ACC112 (cell line): ENCODE data around the gene USP6.
"Not testable (repeated sequence)": the region's sequence is repeated elsewhere in the genome, so short reads cannot be mapped to it uniquely, and the experiment has no call there.

Experiments
- H2AFZ ChIP-seq: fragments of 200-600 bp; sonication (generic); one replicate; pipeline ENCODE4 v1.6.0; 2017; ENCODE audit warnings: antibody characterized with exemption, low read length; ENCODE audit not compliant: unreplicated experiment
- H3K27ac ChIP-seq: fragments of 200-600 bp; sonication (generic); 2 replicates; pipeline ENCODE4 v1.5.1; 2014; ENCODE audit warnings: low read depth, mild to moderate bottlenecking, antibody characterized with exemption, low read length, moderate library complexity
- H3K27me3 ChIP-seq: fragments of 200-600 bp; sonication (generic); 2 replicates; pipeline ENCODE4 v1.6.1; 2014; ENCODE audit warnings: mild to moderate bottlenecking, antibody characterized with exemption, low read length, moderate library complexity, mixed read lengths; ENCODE audit not compliant: insufficient read depth
- H3K36me3 ChIP-seq: fragments of 200-600 bp; sonication (generic); 2 replicates; pipeline ENCODE4 v1.6.1; 2016; ENCODE audit warnings: mild to moderate bottlenecking, antibody characterized with exemption, low read length, moderate library complexity, mixed read lengths; ENCODE audit not compliant: insufficient read depth
- H3K4me1 ChIP-seq: fragments of 200-600 bp; sonication (generic); one replicate; pipeline ENCODE4 v1.6.1; 2016; ENCODE audit warnings: low read length, mixed read lengths; ENCODE audit not compliant: insufficient read depth, unreplicated experiment, control insufficient read depth
- H3K4me3 ChIP-seq: fragments of 200-600 bp; sonication (generic); 2 replicates; pipeline ENCODE4 v1.5.1; 2014; ENCODE audit warnings: mild to moderate bottlenecking, low read depth, low read length
- H3K79me2 ChIP-seq: fragments of 200-600 bp; sonication (generic); one replicate; pipeline ENCODE4 v1.6.0; 2016; ENCODE audit warnings: low read length; ENCODE audit not compliant: control insufficient read depth, unreplicated experiment, insufficient read depth

USP6 gene

DNA sequence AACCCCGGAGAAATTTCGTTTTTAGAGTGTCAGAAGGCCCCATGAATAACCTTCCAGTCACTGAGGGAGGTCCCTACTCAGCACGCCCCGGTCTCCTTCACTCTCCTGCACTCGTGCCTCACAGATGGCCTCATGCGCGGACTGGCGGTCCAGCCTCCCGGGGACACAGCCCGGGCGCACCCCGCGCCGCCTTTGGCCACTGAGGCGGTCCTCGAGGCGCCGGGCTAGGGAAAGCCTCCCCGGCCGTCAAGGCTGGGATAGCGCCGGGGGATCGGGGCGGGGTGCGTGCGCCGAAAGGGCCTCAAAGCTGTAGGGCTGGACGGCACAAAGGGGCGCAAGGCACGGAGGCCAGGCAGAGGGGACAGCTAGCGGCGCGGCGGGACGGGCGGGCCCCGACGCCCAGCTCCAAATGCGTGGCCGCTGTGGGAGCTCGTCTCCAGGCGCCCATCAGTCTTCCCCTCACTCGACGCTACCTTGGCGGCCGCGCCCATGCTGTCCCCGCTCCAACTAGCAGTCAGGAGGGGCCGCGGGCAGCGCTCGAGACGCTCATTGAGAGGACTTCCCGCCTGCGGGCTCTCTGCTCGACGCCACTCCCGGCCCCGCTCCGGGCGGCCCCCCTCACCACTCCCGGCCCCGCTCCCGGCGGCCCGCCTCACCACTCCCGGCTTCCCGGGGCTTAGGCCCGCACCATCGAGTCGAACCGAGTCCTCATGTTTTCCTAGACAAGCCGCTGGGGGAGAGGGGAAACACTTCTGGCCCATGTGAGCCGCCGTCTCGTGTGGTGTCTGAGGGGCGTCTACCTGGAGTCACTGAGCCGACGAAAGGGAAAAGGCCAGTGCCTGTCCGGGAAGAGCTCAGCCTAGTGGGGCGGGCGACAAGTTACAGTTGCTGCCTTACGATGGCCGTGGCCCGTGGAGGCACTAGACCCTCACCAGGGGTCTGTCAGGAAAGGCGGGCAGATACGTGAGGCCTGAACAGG, at the start of gene USP6:
Gene USP6, plus strand, starts transcription at position 360 of the 979 bp plus-strand sequence. CDS start 14,336 bp downstream, outside the sequence.
- H3K36me3 ChIP-seq = peaks cover 9% of the 10 kb centered on the region; the same call in 1 of the 2 replicates
- H3K4me1 ChIP-seq = peaks cover 1% of the 10 kb centered on the region
- no peak within 1 kb of the TSS for H3K4me3 ChIP-seq
- H2AFZ ChIP-seq = no peak within 1 kb of the TSS
- peaks cover 7% of the 10 kb centered on the region for H3K79me2 ChIP-seq
- no peak within 1 kb of the TSS for H3K27ac ChIP-seq
- peaks cover 45% of the 10 kb centered on the region for H3K27me3 ChIP-seq

DNA sequence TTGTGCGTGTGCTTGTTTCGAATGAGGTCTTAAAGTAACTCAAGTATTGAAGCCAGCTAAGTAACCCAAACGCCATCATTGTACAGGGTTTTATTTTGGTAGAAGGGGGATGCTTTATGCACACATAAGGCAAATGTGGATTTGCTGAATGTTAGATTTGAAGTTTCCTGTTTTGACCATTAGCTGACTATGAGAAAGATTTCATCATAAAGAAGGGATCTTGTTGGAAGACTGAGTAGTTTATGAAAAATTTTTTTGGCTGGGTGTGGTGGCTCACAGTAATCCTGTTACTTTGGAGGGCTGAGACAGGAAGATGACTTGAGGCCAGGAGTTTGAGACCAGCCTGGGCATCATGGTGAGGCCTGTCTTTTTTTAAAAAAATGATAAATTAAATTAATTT, 47.6 kb upstream of the USP6 start:
- H3K4me3 ChIP-seq = no peak overlapping the region
- no peak overlapping the region for H2AFZ ChIP-seq
- H3K36me3 ChIP-seq = no peaks in the 10 kb centered on the region
- H3K4me1 ChIP-seq = no peaks in the 10 kb centered on the region
- no peaks in the 10 kb centered on the region for H3K79me2 ChIP-seq
- no peaks in the 10 kb centered on the region for H3K27me3 ChIP-seq
- H3K27ac ChIP-seq = no peak overlapping the region

DNA sequence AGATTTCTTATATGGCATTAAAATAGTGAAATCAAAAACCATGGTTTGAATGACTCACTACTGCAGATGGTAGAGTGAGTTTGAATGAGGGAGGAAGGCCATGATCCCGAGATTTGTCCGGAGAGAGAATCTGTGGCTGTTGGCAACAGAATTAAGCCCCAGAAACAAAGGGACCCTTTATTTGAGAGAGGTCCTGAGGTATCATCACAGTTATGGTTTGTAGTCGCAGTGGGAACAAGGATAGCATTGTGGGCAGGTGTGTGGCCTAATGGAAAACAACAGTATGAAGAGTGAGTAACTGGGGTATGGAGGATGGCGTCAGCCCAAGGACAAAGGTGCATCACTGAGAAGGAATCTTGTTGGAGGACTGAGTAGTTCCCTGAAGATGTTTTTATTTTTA, 46.1 kb upstream of the USP6 start:
- H3K27ac ChIP-seq = no peak overlapping the region

DNA sequence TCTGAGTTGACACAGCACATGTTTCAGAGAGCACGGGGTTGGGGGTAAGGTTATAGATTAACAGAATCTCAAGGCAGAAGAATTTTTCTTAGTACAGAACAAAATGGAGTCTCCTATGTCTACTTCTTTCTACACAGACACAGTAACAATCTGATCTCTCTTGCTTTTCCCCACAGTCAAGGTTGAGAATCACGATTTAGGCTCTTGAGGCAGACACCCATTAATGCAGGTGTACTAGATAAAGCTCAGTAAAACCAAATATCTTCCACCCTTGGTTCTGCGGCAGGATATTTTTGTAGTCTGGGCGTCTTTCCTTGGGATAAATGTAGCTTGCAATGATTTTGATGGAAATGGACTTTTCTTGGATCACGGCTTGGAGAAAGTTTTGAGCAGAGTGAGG, 40.4 kb upstream of the USP6 start:
- H3K4me3 ChIP-seq, H3K36me3 ChIP-seq, H3K4me1 ChIP-seq, H3K27ac ChIP-seq, H3K27me3 ChIP-seq, H2AFZ ChIP-seq: not testable (repeated sequence)
- peaks cover 10% of the 10 kb centered on the region for H3K79me2 ChIP-seq

More for the DNA sequence above, 46.1 kb upstream of the USP6 start:
- Histone ChIP-seq H2AFZ (no peak overlapping the region), H3K36me3 (no peaks in the 10 kb centered on the region), H3K79me2 (no peaks in the 10 kb centered on the region), H3K4me3 (no peak overlapping the region), H3K27me3 (no peaks in the 10 kb centered on the region), H3K4me1 (no peaks in the 10 kb centered on the region)

DNA sequence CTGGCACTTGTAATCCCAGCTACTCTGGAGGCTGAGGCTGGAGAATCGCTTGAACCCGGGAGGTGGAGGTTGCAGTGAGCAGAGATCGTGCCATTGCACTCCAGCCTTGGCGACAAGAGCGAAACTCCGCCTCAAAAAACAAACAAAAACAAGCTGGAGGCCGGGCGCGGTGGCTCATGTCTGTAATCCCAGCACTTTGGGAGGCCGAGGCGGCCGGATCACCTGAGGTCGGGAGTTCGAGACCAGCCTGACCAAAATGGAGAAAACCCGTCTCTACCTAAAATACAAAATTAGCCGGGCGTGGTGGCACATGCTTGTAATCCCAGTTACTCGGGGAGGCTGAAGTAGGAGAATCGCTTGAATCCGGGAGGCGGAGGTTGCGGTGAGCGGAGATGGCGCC, 38.6 kb upstream of the USP6 start:
- peaks cover 10% of the 10 kb centered on the region for H3K79me2 ChIP-seq
- H3K36me3 ChIP-seq, H3K27ac ChIP-seq, H3K4me1 ChIP-seq, H3K27me3 ChIP-seq: not testable (repeated sequence)
- peak overlapping the region; percentile 93 for H3K4me3 ChIP-seq
- peak overlapping the region; percentile 92 for H2AFZ ChIP-seq

DNA sequence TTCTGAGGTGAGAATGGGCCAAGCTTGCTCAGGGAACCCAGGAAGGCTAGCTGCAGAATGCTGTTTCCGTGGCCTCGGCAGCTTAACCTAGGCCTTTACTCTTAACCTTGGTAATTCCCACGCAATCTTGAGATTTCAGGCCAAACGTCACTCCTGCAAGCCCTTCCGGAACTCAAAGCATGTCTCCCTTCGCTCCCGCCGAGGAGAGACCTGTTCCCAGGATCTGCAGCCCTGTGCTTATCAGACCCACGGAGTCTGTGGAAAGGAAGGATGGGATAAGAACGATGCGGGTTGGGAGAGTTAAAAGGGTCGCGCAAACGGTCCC, 38.1 kb upstream of the USP6 start:
- H3K79me2 ChIP-seq = peaks cover 10% of the 10 kb centered on the region
- peak overlapping the region; percentile 92 for H2AFZ ChIP-seq
- peaks cover 6% of the 10 kb centered on the region for H3K4me1 ChIP-seq
- H3K27ac ChIP-seq = peak overlapping the region; percentile 29; the same call in 1 of the 2 replicates
- H3K4me3 ChIP-seq = peak overlapping the region; percentile 93
- no peaks in the 10 kb centered on the region for H3K27me3 ChIP-seq
- H3K36me3 ChIP-seq = peaks cover 7% of the 10 kb centered on the region

DNA sequence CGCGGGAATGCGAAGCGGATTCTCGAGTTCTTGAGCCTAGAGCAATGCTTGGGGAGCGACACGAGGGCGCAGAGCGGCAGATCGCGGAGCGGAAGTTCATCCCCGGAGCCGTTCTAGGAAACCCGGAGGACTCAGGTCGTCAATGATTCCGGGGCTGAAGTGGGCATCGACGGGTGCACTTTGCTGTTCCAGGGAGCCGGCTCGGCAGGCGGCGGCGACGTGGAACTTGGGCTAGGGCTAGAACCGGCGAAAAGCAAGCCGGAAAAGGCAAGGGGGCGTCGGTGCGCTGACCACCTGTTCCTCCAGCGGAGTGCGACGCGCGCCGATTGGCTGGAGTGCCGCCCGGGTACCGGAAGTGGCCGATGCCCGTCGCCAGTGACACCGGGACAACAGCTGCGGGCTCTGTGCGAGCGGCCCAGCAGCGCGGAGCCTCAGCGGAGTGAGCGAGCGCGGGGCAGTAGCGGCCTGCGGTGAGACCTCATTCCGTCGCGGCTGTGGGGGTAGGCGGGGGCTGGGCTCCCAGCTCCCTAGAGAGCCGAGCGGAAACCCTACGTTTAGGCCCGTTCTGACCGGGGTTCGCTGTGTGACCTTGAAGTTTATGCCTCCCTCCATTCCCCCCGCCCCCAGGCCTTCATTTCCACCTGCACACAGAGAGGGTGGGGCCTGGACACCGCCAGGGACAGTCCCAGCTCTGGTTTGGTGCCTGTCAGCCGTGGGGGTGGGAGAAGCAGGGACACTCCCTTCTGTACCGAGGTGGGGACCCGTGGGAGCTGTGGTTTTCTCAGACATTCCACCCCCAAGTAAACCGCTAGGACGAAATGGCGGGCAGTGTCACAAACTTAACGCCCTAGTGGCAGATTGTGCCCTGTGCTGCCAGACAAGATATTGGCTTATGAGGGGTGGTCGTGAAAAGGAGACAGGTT, 37.5 kb upstream of the USP6 start, which contains the start of gene ZFP3:
Gene ZFP3, plus strand, starts transcription at position 362 of the 923 bp plus-strand sequence. CDS start 13,038 bp downstream, outside the sequence.
- H2AFZ ChIP-seq = peak within 1 kb of the TSS; percentile 92
- H3K36me3 ChIP-seq = peaks cover 12% of the 10 kb centered on the region
- H3K4me3 ChIP-seq = peak within 1 kb of the TSS; percentile 93
- peak within 1 kb of the TSS; percentile 29; the same call in 1 of the 2 replicates for H3K27ac ChIP-seq
- H3K4me1 ChIP-seq = peaks cover 6% of the 10 kb centered on the region
- H3K79me2 ChIP-seq = peaks cover 10% of the 10 kb centered on the region
- no peaks in the 10 kb centered on the region for H3K27me3 ChIP-seq

DNA sequence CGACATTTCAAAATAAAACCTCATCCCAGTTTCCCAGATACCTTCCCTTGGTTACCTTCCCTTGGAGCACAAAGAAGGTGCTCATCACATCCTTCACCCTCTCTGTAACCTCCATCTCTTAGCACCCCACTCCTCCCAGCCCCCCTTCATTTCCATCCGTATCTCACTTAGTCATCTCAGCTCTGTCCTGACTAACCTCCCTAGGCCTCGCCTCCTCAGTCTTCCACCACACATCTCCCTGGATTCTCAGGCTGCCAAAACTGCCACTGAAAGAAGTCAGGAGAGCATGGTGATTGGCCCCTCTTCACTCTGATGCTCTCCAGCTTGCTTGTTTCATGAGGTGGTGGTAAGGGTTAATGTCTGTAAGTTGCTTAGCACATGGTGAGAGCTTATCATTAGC, 35.2 kb upstream of the USP6 start:
- peaks cover 6% of the 10 kb centered on the region for H3K4me1 ChIP-seq
- no peaks in the 10 kb centered on the region for H3K27me3 ChIP-seq
- no peak overlapping the region for H3K27ac ChIP-seq
- no peak overlapping the region for H3K4me3 ChIP-seq
- peaks cover 10% of the 10 kb centered on the region for H3K79me2 ChIP-seq
- no peak overlapping the region for H2AFZ ChIP-seq
- H3K36me3 ChIP-seq = peaks cover 19% of the 10 kb centered on the region

DNA sequence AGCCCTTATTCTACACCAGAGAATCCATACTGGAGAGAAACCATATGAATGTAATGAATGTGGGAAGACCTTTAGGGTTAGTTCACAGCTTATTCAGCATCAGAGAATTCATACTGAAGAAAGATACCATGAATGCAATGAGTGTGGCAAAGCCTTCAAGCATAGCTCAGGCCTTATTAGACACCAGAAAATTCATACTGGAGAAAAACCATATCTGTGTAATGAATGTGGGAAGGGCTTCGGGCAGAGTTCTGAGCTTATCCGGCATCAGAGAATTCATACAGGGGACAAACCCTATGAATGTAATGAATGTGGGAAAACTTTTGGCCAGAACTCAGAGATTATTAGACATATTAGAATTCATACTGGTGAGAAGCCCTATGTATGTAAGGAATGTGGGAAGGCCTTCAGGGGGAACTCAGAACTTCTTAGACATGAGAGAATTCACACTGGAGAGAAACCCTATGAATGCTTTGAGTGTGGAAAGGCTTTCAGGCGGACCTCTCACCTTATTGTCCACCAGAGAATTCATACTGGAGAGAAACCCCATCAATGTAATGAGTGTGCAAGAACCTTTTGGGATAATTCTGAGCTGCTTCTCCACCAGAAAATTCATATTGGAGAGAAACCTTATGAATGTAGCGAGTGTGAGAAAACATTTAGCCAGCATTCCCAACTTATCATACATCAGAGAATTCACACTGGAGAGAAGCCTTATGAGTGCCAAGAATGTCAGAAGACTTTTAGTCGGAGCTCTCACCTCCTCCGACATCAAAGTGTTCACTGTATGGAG, 23.4 kb upstream of the USP6 start:
- Histone ChIP-seq H2AFZ (no peak overlapping the region), H3K4me1 (no peaks in the 10 kb centered on the region), H3K27ac (no peak overlapping the region), H3K36me3 (peaks cover 71% of the 10 kb centered on the region), H3K4me3 (no peak overlapping the region), H3K79me2 (no peaks in the 10 kb centered on the region), H3K27me3 (peaks cover 13% of the 10 kb centered on the region)

DNA sequence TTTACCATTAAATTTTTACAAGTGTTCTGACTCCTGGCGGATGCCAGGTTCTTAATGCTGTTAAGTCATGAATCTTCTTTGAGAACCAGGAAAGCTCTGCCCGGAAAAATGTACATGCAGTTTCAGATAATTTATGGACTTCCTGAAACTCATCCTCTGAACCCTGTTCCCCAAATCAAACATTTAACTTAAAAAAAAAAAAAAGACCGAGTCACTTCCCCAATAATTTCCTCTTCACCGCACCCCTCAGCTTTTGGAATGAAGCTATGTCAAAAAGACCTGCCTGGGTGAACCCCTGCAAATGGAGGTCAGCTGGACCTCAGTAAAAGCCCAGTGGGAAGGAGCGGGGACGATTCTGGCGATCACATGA, 19.1 kb upstream of the USP6 start:
- H3K79me2 ChIP-seq = no peaks in the 10 kb centered on the region
- H3K27ac ChIP-seq = no peak overlapping the region
- no peaks in the 10 kb centered on the region for H3K4me1 ChIP-seq
- peaks cover 31% of the 10 kb centered on the region for H3K36me3 ChIP-seq
- H3K4me3 ChIP-seq = peak overlapping the region; percentile 29; the same call in 1 of the 2 replicates
- H2AFZ ChIP-seq = no peak overlapping the region
- peaks cover 17% of the 10 kb centered on the region for H3K27me3 ChIP-seq
